Measurements from ENCODE around the gene LARGE1.

GRCh38 chr22:33886696-33887095, 33.6 kb downstream of the LARGE1 start:
- no peak for TF ChIP-seq NR3C1 (CRISPR knock-in tag; IDR thresholded peaks at IDR 0.05)
- TF ChIP-seq ZNF655 (CRISPR knock-in tag; IDR thresholded peaks at IDR 0.05): no peak
- no peak for TF ChIP-seq ZNF41 (CRISPR knock-in tag; conservative IDR thresholded peaks at IDR 0.05)

Measured in K562 (cell line).